K562 (cell line): ENCODE measurements around the gene UBE2V1. TPM values are rescaled to one million over a fixed set of nuclear protein-coding genes. Genes with fewer than 3 reads are reported as not detected.

Source experiments
- ARID1B ChIP-seq: fragments of 450-650 bp; IDR thresholded peaks from 2 replicates; pipeline ENCODE4 v1.6.1; 2016; ENCODE audit warnings: antibody characterized with exemption, mild to moderate bottlenecking, inconsistent platforms
- ARID4B ChIP-seq: sonication (generic); formaldehyde crosslinking; IDR thresholded peaks from 2 replicates; pipeline ENCODE4 v1.8.0; 2022; ENCODE audit warnings: mild to moderate bottlenecking, missing genetic modification reagents
- ATF2 ChIP-seq: sonication (generic); formaldehyde crosslinking; IDR thresholded peaks from 2 replicates; pipeline ENCODE4 v1.8.1; 2022; ENCODE audit warnings: missing genetic modification reagents
- CREB3L1 ChIP-seq: fragments of 450-650 bp; IDR thresholded peaks from 2 replicates; pipeline ENCODE4 v1.6.1; 2014; ENCODE audit warnings: low read depth, mild to moderate bottlenecking, moderate library complexity, borderline replicate concordance
- DLX4 ChIP-seq: fragments of 250-450 bp; sonication (Bioruptor Pico); IDR thresholded peaks from 2 replicates; pipeline ENCODE4 v1.6.1; 2021; ENCODE audit warnings: mild to moderate bottlenecking
- ERF ChIP-seq: fragments of 450-650 bp; formaldehyde crosslinking; IDR thresholded peaks from 2 replicates; pipeline ENCODE4 v1.4.0; 2020; ENCODE audit warnings: mild to moderate bottlenecking, mixed read lengths
- HIVEP1 ChIP-seq: fragments of 250-450 bp; sonication (Bioruptor Pico); IDR thresholded peaks from 2 replicates; pipeline ENCODE4 v1.4.0; 2020; ENCODE audit warnings: mild to moderate bottlenecking
- JUNB ChIP-seq: fragments of 450-650 bp; formaldehyde crosslinking; conservative IDR thresholded peaks from 2 replicates; pipeline ENCODE4 v1.4.0; 2020; ENCODE audit warnings: mild to moderate bottlenecking
- POLR2AphosphoS2 ChIP-seq: IDR thresholded peaks from 2 replicates; pipeline ENCODE4 v1.6.1; 2012; ENCODE audit warnings: low read length, improper control_type of control experiment
- SMAD1 ChIP-seq: fragments of 150-350 bp; IDR thresholded peaks from 2 replicates; pipeline ENCODE4 v1.6.1; 2014; ENCODE audit warnings: low read length, low read depth; ENCODE audit not compliant: partially characterized antibody
- SMAD2 ChIP-seq: fragments of 150-350 bp; IDR thresholded peaks from 2 replicates; pipeline ENCODE4 v1.6.1; 2014; ENCODE audit warnings: low read depth, mild to moderate bottlenecking, low read length
- SNRNP70 ChIP-seq: fragments of 200-400 bp; formaldehyde crosslinking; optimal IDR thresholded peaks from 2 replicates; pipeline ENCODE3; 2017; ENCODE audit warnings: low read depth, low read length
- SUPT5H ChIP-seq: fragments of 450-650 bp; IDR thresholded peaks from 2 replicates; pipeline ENCODE4 v1.6.1; 2016
- TRIM28 ChIP-seq: fragments of 450-650 bp; IDR thresholded peaks from 2 replicates; pipeline ENCODE4 v1.6.1; 2017
- ZNF224 ChIP-seq: sonication (generic); formaldehyde crosslinking; IDR thresholded peaks from 2 replicates; pipeline ENCODE4 v1.8.0; 2022; ENCODE audit warnings: mild to moderate bottlenecking, missing genetic modification reagents
- ZNF280A ChIP-seq: fragments of 450-650 bp; IDR thresholded peaks from 2 replicates; pipeline ENCODE4 v1.6.1; 2018; ENCODE audit warnings: mild to moderate bottlenecking, low read depth; ENCODE audit not compliant: partially characterized antibody
- ZNF354B ChIP-seq: fragments of 250-450 bp; sonication (Bioruptor Pico); IDR thresholded peaks from 2 replicates; pipeline ENCODE4 v1.4.0; 2020
- ZNF384 ChIP-seq: IDR thresholded peaks from 2 replicates; pipeline ENCODE4 v1.6.1; 2012; ENCODE audit warnings: low read depth, low read length, improper control_type of control experiment
- ZNF551 ChIP-seq: fragments of 250-450 bp; sonication (Bioruptor Pico); IDR thresholded peaks from 2 replicates; pipeline ENCODE4 v1.5.0; 2021; ENCODE audit warnings: mild to moderate bottlenecking, moderate library complexity
- polyA plus RNA-seq, 8 experiments: library from polyadenylated mRNA; depleted of rRNA in 4 of 8; stranded (reverse) in 5 of 8; unstranded in 3 of 8; fragments of >200 nt; fragmentation: Nextera tagmentation in 2 of 8; fragmentation: Illumina TruSeq in 1 of 8; extraction: Ambion mirVana in 2 of 8; extraction: Trizol in 1 of 8; gene quantifications; 2 replicates each; pipeline versions ENCODE4 v1.2.1 to v1.2.3, GENCODE V29; 2011 to 2014; ENCODE audit warnings: inconsistent platforms in 1 of 8, missing spikeins in 1 of 8
- total RNA-seq, 7 experiments: library from RNA; depleted of rRNA in 6 of 7; stranded (reverse); fragments of >200 nt in 6 of 7; fragmentation: Illumina TruSeq in 2 of 7; extraction: Trizol in 2 of 7; gene quantifications; 2 replicates each; pipeline versions ENCODE4 v1.2.1 to v1.2.3, GENCODE V29; 2011 to 2021; ENCODE audit warnings: low replicate concordance in 1 of 7

The UBE2V1 gene
- total and polyA plus RNA-seq, 9 of the 15 experiments (the other 6 are each of a cell fraction or from before 2014, with no cell fraction given): 93.0 to 357 (median 119) TPM

GRCh38 chr20:50153500-50154377 lies 40.8 kb upstream of the UBE2V1 start, which contains the start of gene PEDS1 (continued):
- peak; percentile 78 for TF ChIP-seq ARID4B (CRISPR knock-in tag)
- TF ChIP-seq ZNF354B (CRISPR knock-in tag): no peak
- TF ChIP-seq ZNF384: no peak
- TF ChIP-seq TRIM28: no peak
- TF ChIP-seq DLX4 (CRISPR knock-in tag): no peak
- TF ChIP-seq ERF (CRISPR knock-in tag): peak; percentile 67; the same call in 1 of the 2 replicates
- TF ChIP-seq ARID1B: no peak
- 0 out of 2 replicates have a peak, but pooled peaks have one; percentile 32 for TF ChIP-seq JUNB
- TF ChIP-seq SUPT5H: peak; percentile 77
- TF ChIP-seq CREB3L1: peak; percentile 78
- TF ChIP-seq ATF2 (CRISPR knock-in tag): no peak
- TF ChIP-seq HIVEP1 (CRISPR knock-in tag): no peak
- peak; percentile 74; the same call in 1 of the 2 replicates for TF ChIP-seq ZNF224 (CRISPR knock-in tag)
- no peak; the same call in 1 of the 2 replicates for TF ChIP-seq POLR2AphosphoS2
- TF ChIP-seq ZNF551 (CRISPR knock-in tag): no peak
- TF ChIP-seq SMAD1: no peak
- TF ChIP-seq SNRNP70: no peak
- no peak for TF ChIP-seq ZNF280A
- no peak for TF ChIP-seq SMAD2
